Activated CD4-positive, alpha-beta T cell treated with anti-CD3 and anti-CD28 coated beads, Interleukin-2, amount 50 U/mL, for 1 hour (primary cell): ENCODE measurements around the gene SLC2A13.
"Not testable (repeated sequence)": the region's sequence is repeated elsewhere in the genome, so short reads cannot be mapped to it uniquely, and the experiment has no call there.

Source experiments
- DNase-seq: peaks from one replicate; pipeline ENCODE4 v3.0.0-alpha.2; 2020

SLC2A13 gene

DNA sequence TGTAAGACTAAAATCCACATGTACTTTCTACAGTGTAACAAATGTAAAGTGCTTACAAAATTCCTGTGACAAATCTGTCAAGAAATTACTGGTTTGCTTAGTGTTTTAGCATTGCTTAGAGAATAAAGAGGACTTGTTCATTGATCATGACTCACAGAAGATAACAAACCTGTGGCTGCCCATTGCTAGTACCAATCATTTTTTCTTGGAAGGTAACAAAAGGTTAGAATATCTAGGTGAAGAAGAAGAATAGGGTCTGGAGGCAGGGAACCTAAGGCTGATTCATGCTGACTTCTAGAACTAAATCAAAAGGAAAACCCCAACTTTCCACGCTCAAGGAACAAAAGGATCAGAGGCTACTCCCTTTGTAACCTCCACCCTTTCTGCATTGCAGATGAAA lies 253.5 kb downstream of the SLC2A13 start:
- no peak for DNase-seq

DNA sequence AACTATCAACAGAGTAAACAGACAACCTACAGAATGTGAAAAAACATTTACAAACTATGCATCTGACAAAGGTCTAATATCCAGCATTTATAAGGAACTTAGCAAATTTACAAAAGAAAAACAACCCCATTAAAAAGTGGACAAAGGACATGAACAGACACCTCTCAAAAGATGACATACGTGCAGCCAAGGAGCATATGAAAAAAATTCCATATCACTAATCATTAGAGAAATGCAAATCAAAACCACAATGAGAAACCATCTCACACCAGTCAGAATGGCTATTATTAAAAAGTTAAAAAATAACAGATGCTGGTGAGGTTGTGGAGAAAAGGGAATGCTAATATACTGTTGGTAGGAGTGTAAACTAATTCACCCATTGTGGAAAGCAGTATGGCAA lies 257.7 kb downstream of the SLC2A13 start:
- DNase-seq = not testable (repeated sequence)

DNA sequence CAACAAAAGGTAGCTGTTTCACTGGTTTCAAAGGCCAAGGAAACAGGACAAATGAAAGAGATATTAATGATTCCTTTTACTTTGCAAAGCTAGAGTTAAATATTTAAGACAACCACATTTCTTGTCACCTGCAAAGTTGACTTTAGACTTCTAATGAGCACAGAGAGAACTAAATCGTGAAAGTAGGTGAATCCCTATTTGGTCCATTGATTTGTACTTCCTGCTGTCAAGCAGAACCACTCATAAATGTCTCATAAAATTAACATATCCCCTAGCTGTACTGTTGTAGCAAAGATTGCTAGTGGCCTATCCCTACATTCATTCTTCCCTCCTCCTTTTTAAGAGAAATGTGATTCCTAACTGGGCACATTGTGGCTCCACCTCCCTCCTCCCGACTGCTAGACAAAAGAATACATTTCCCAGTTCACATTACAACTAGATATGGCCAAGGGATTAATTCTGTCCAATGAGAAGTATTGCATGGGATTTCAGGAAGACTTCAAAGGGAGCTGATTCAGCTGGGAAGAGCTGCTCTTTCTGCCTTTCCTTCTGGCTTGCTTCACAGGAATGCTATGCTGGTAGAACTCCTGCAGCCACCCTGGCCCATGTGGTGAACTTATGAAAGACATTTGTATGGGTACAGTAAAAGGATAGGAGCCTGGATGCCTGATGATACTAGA lies 258.8 kb downstream of the SLC2A13 start:
- no peak for DNase-seq

DNA sequence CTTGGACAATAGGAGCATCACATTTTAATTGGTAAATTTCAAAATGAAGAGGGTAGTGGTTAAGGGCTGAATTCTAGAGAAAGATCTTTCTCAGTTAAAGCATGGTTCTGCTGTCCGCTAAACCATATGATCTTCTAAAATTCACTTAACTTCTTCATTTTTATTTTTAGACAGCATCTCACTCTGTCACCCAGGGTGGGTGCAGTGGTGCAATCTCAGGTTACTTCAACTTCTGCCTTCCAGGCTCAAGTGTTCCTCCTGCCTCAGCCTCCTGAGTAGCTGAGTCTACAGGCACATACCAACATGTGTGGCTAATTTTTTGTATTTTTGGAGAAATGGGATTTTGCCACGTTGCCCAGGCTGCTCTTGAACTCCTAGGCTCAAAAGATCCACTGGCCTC lies 259.6 kb downstream of the SLC2A13 start:
- DNase-seq = no peak

DNA sequence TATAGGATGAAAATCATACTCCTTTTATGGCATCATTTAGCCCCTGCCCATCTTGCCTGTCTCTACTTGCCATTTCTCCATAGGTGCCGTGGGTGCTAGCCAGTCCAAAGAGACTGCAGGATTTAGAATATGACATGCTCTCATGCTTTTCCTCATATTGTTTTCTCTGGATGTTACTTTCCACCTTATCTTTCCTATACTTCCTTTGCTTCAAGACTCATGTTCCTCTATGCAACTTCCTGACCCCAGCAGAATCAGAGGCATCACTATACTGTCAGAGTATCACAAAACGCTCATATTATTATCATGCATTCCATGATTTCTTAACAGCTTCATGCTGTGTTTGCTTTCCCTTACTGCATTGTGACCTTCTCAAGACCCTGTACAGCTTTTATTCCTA lies 265.5 kb downstream of the SLC2A13 start:
- no peak for DNase-seq

- no peak for DNase-seq
Measured at GRCh38 chr12:39839072-39839471, 266.8 kb downstream of the SLC2A13 start.

- DNase-seq = no peak
Measured at GRCh38 chr12:39835517-39836489, 270.1 kb downstream of the SLC2A13 start.

DNA sequence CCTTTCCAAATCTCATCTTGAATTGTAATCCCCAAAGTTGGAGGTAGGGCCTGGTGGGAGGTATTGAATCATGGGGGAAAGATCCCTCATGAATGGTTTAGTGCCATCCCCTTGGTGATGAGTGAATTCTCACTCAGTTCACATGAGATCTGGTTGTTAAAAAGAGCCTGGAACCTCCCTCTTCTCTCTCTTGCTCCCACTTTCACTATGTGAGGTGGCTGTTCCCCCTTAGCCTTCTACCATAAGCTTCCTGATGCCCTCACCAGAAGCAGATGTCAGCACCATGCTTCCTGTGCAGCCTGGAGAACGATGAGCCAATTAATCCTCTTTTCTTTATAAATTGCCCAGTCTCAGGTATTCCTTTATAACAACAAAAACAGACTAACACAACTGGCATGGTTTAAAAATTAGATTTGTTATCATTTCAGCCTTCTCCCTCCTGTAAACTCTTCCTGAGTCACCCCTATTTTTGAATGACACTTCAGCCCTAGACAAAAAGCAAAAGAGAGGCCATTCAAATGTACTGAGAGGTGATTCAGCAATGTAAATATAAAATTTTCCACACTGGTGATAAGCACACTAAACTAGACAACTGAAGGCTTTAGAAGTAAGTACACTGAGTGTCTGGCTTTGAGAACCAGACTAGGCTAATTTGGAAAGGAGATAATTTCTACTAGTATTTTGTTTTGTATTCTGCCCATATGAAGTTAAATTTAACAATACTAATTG lies 274.1 kb downstream of the SLC2A13 start:
- no peak for DNase-seq

DNA sequence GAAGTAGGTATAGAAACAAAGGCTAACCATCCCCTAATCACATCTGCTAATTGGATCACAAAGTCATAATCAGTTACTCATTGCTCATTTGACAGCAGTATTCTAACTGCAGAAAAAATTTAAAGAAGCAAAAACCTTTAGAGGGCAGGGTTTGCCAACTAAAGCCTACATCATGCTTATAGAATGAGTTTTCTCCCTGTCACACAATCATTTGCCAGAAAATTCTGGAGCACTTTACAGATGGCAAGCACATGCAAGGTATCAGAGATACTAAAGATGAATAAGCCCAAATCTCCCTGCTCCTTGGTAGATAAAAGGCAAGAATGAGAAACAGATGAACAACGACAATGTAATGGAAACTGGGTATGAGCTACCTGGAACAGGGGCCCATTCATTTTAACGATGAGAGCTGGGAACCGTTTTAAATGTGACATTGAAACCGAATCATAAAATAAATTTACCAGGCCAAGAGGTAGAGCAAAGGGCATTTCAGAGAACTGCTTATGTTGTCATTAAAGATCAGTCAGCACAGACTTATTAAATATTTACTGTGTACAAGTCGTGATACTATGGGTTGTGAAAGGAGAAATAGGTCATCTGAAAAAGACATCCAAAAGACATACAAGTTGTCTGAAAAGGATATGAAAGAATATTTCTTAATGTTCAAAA lies 274.9 kb downstream of the SLC2A13 start:
- DNase-seq = no peak

GRCh38 chr12:39830171-39830570 lies 275.7 kb downstream of the SLC2A13 start:
- DNase-seq = no peak

- DNase-seq = no peak
Measured at GRCh38 chr12:39824505-39825212, 281.2 kb downstream of the SLC2A13 start.

DNA sequence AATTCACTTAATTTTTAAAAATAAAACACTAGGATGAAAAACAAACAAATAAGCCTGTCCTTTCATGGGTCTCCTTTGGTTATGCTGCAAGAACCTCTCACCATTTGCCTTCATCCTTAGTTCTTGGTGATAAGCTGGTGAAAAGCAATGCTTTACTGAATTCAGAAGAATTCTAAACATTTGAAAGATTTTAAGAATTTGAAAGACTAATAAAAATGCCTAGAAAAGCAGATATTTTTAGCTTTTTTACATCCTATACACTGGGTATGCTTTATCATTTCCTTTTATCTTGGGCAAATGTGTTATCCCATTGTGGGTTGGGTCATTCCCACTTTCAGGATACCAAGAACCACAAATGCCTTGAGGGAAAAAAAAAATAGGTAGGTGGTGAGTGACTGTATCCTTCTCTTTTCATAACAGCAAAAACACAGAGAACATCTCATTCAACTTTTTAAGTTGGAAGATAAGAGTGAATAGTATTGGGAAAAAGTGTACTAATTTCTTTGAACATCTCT lies 289.2 kb downstream of the SLC2A13 start:
- DNase-seq = no peak

- no peak for DNase-seq
Measured at GRCh38 chr12:39815746-39816145, 290.1 kb downstream of the SLC2A13 start.

- no peak for DNase-seq
Measured at GRCh38 chr12:39814626-39815025, 291.3 kb downstream of the SLC2A13 start.

DNA sequence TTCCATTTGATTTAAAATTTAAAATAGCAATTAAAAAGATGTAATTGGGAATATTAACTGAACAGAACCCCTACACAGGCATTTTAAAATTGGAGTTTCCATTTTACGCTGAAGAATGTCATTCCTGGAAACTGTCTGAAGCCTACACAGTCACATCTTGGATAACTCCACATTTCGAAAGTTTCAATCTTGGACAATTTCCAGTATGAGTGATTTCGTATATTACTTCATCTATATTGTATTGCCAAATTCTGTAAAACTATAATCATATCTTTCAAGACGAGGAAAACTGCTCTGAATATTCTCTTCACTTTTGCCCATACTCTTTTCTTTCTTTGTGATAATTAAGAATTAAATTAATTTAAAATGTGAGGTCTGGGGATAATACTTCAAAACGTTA lies 292.1 kb downstream of the SLC2A13 start:
- no peak for DNase-seq

DNA sequence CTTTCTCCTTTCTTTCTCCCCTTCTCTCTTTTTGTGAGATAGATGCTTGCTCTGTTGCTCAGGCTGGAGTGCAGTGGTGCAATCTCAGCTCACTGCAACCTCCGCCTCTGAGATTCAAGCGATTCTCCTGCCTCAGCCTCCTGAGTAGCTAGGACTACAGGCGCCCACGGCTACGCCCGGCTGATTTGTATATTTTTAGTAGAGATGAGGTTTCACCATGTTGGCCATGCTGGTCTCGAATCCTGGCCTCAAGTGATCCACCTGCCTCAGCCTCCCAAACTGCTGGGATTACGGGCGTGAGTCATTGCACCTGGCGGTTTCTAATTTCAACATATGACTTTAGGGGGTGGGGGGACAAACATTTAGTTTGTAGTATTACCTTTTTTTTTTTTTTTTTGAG lies 293.4 kb downstream of the SLC2A13 start:
- DNase-seq = not testable (repeated sequence)

DNA sequence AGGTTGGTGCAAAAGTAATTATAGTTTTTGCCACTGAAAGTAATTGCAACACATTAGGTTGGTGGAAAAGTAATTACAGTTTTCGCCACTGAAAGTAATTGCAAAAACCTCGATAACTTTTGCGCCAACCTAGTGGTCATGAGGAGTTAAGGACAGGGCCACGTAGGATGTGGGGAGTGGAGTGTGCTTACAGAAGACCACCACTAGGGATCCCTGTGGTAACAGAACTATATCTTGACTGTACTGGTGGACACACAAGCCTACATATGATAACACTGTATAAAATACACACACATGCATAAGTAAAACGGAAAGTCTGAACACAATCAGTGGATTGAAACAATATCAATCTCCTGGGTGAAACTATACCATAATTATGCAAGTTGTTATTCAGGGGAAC lies 298.8 kb downstream of the SLC2A13 start:
- DNase-seq = no peak

DNA sequence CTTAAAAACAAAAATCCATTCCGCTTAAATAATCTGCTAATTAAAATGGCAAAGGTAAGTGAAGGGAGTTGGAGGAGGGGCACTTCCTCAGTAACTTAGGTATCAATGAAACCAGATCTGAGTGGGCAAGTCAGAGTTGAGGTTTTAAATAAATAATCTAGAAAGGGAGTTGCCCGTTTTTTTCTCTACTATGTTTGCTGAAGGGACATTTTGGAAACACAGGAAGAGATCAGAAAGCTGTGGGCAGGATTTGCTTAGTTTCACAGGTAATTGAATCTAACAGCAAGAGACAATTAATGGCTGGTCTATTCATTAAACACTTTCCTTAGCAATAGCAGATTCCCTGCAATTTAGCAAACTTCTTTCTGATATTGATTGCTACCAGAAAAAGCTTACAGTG lies 300.2 kb downstream of the SLC2A13 start:
- no peak for DNase-seq

DNA sequence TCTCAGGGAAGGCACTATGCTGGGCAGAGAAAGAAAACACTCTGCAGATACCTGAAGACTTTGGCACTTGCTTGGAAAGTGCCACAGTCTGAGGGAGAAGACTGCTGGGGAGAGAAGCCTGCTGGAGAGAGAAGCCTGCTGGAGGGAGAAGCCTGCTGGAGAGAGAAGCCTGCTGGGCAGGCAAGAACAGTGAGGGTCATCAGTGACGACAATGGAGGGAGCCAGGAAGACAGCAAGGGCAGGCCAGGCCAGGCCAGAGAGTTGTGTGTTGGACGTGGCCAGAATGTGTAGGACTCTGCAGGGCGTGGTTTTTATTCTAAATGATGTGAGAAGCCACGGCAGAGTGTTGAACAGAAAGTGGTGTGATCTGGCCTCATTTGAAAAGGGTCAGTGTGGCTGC lies 301.0 kb downstream of the SLC2A13 start:
- DNase-seq = no peak

DNA sequence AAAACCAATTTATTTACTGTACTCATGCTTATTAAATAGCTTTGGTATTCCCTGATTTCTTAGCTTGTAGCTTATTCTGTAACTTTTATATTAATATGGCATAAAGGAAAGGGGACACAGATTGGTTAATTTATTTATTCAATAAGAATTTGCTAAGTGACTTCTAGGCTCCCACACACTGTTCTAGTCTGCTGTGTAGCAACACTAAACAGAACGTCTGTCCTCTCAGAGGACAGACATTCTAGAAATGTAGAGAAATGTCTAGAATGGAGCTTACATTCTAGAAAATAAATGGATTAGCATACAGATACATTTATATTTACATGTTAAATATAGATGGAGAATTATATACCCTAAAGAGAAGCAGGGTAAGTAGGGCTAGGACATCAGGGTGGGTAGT lies 301.4 kb downstream of the SLC2A13 start:
- no peak for DNase-seq

- DNase-seq = no peak
Measured at GRCh38 chr12:39803151-39803550, 302.7 kb downstream of the SLC2A13 start.

GRCh38 chr12:39798977-39799376 lies 306.9 kb downstream of the SLC2A13 start:
- no peak for DNase-seq
